GM18511 (cell line): ENCODE measurements around the gene ZNF592.

Source experiments
- ATAC-seq: cut with Tn5 transposase; IDR thresholded peaks from one replicate; pipeline ENCODE4 v1.9.1; 2021; ENCODE audit warnings: mild to moderate bottlenecking, moderate library complexity; ENCODE audit not compliant: unreplicated experiment

ZNF592 gene

GRCh38 chr15:84748274-84749110 is at the start of gene ZNF592:
Gene ZNF592 (plus strand): TSS chr15:84748592. CDS start chr15:84782676, 34,084 bp downstream.
- ATAC-seq, result peak; percentile 64

- no peak for ATAC-seq
These were observed 48.7 kb upstream of the ZNF592 start for GRCh38 chr15:84699538-84700191.

- ATAC-seq, result no peak
These were observed 45.4 kb upstream of the ZNF592 start for GRCh38 chr15:84702961-84703482.

GRCh38 chr15:84703808-84704207 is 44.6 kb upstream of the ZNF592 start:
- ATAC-seq, result no peak

- no peak for ATAC-seq
These were observed 34.0 kb upstream of the ZNF592 start for GRCh38 chr15:84714372-84714771.

- ATAC-seq, result no peak
These were observed 33.6 kb upstream of the ZNF592 start for GRCh38 chr15:84714821-84715220.

GRCh38 chr15:84715441-84716035 is 32.9 kb upstream of the ZNF592 start:
- peak; percentile 8 for ATAC-seq

GRCh38 chr15:84716036-84716732 is 32.2 kb upstream of the ZNF592 start, which contains the start of gene SEC11A:
Gene SEC11A (minus strand): TSS chr15:84716139. CDS start chr15:84716075, 64 bp downstream.
- peak; percentile 95 for ATAC-seq

- no peak for ATAC-seq
These were observed 27.0 kb upstream of the ZNF592 start for GRCh38 chr15:84721371-84721770.

GRCh38 chr15:84722628-84723027 is 25.8 kb upstream of the ZNF592 start:
- ATAC-seq, result no peak

- peak; percentile 83 for ATAC-seq
These were observed 23.3 kb upstream of the ZNF592 start for GRCh38 chr15:84725001-84725491.

GRCh38 chr15:84727429-84727828 is 21.0 kb upstream of the ZNF592 start:
- ATAC-seq, result no peak

- ATAC-seq, result no peak
These were observed 16.6 kb upstream of the ZNF592 start for GRCh38 chr15:84731774-84732173.

GRCh38 chr15:84734794-84735479 is 13.5 kb upstream of the ZNF592 start:
- ATAC-seq, result peak; percentile 79

GRCh38 chr15:84735480-84736061 is 12.8 kb upstream of the ZNF592 start:
- ATAC-seq, result peak; percentile 54

GRCh38 chr15:84736375-84736774 is 12.0 kb upstream of the ZNF592 start:
- ATAC-seq, result peak; percentile 53

- no peak for ATAC-seq
These were observed 11.4 kb upstream of the ZNF592 start for GRCh38 chr15:84737005-84737404.

GRCh38 chr15:84740691-84741090 is 7.7 kb upstream of the ZNF592 start:
- ATAC-seq, result no peak

GRCh38 chr15:84741121-84741520 is 7.3 kb upstream of the ZNF592 start:
- no peak for ATAC-seq
